ENCODE measurements around the gene DLG5.

DNA sequence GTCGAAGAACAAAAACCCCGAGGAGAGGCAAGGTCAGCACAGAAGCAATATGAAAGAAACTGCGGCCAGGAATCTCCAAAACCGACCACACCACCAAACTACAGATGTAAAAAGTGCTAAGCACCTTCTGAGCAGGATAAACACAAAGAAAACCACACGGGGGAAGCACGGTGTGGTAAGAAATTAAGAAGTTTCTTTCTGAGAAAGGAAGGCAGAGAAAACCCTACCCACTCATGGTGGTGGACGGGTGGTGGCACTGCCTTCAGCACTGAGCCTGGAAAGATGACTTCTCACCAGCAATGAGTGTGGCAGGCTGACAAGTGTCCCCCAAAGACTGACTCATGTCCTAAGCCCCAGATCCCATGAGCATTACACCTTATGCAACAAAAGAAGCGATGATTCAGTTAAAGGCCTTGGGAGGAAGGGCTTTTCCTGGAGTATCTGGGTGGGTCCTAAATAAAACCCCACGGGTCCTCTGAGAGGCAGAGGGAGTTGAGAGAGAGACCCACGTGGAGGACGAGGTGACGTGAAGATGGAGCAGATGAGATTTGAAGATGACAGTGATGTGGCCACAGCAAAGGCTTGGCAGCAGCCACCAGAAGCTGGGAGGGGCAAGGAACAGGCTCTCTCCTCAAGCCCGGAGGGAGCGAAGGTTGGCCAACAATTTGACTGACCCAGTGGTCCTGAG is 124.9 kb downstream of the DLG5 start:
- TF ChIP-seq CTCF (IDR thresholded peaks at IDR 0.05) (no peak), EZH2 (IDR thresholded peaks at IDR 0.05; ENCODE audit: borderline replicate concordance, insufficient read depth, low read depth, low read length, poor library complexity, severe bottlenecking) (no peak)
